H9 (cell line): Measurements from ENCODE around the gene SLCO3A1. TPM values are rescaled to one million over a fixed set of nuclear protein-coding genes. Genes with fewer than 3 reads are reported as not detected.

ENCODE experiments used
- DNase-seq: peaks from one replicate; pipeline ENCODE4 v3.0.0-alpha.2; 2017
- H2AFZ ChIP-seq: one replicate; pipeline ENCODE4 v1.6.1; 2013; ENCODE audit warnings: mild to moderate bottlenecking, low read length, control low read depth, moderate library complexity
- H2AK5ac ChIP-seq: 2 replicates; pipeline ENCODE4 v1.6.1; 2013; ENCODE audit warnings: low read length, control low read depth, mixed read lengths; ENCODE audit not compliant: insufficient read length
- H2BK120ac ChIP-seq: one replicate; pipeline ENCODE4 v1.6.1; 2013; ENCODE audit warnings: low read depth, mild to moderate bottlenecking, low read length, control low read depth, inconsistent platforms; ENCODE audit not compliant: poor library complexity, severe bottlenecking
- H2BK12ac ChIP-seq: 2 replicates; pipeline ENCODE4 v1.6.1; 2013; ENCODE audit warnings: low read length, control low read depth, mixed read lengths, low read depth; ENCODE audit not compliant: insufficient read length
- H2BK15ac ChIP-seq: 2 replicates; pipeline ENCODE4 v1.6.1; 2013; ENCODE audit warnings: low read depth, low read length, control low read depth
- H2BK20ac ChIP-seq: one replicate; pipeline ENCODE4 v1.6.1; 2013; ENCODE audit warnings: low read depth, mild to moderate bottlenecking, low read length, control low read depth, inconsistent platforms; ENCODE audit not compliant: poor library complexity, severe bottlenecking
- H2BK5ac ChIP-seq: 2 replicates; pipeline ENCODE4 v1.6.1; 2013; ENCODE audit warnings: low read length, control low read depth, mixed read lengths; ENCODE audit not compliant: insufficient read length
- H3K14ac ChIP-seq: 2 replicates; pipeline ENCODE4 v1.6.1; 2013; ENCODE audit warnings: low read length, control low read depth; ENCODE audit not compliant: insufficient read depth
- H3K18ac ChIP-seq: 2 replicates; pipeline ENCODE4 v1.6.1; 2013; ENCODE audit warnings: low read depth, mild to moderate bottlenecking, mixed read lengths, low read length, control low read depth; ENCODE audit not compliant: insufficient read length
- H3K23ac ChIP-seq: 2 replicates; pipeline ENCODE4 v1.6.1; 2013; ENCODE audit warnings: low read length, control low read depth, mixed read lengths, low read depth; ENCODE audit not compliant: insufficient read length
- H3K23me2 ChIP-seq: 2 replicates; pipeline ENCODE4 v1.6.1; 2013; ENCODE audit warnings: low read depth, mild to moderate bottlenecking, mixed read lengths, low read length, control low read depth; ENCODE audit not compliant: insufficient read length, poor library complexity, severe bottlenecking
- H3K27ac ChIP-seq: 2 replicates; pipeline ENCODE4 v1.5.1; 2013; ENCODE audit warnings: low read length, control low read depth, mixed read lengths, low read depth; ENCODE audit not compliant: insufficient read length
- H3K27me3 ChIP-seq: 2 replicates; pipeline ENCODE4 v1.6.1; 2013; ENCODE audit warnings: low read length, control low read depth, inconsistent platforms; ENCODE audit not compliant: insufficient read depth
- H3K4ac ChIP-seq: 2 replicates; pipeline ENCODE4 v1.6.1; 2013; ENCODE audit warnings: low read depth, mild to moderate bottlenecking, control low read depth, inconsistent platforms, low read length, moderate library complexity
- H3K4me1 ChIP-seq: 2 replicates; pipeline ENCODE4 v1.6.1; 2013; ENCODE audit warnings: low read length, control low read depth, inconsistent platforms; ENCODE audit not compliant: insufficient read depth
- H3K4me2 ChIP-seq: 2 replicates; pipeline ENCODE4 v1.6.1; 2013; ENCODE audit warnings: low read length, control low read depth, mixed read lengths; ENCODE audit not compliant: insufficient read length, insufficient read depth
- H3K56ac ChIP-seq: 2 replicates; pipeline ENCODE4 v1.6.1; 2013; ENCODE audit warnings: low read depth, mild to moderate bottlenecking, mixed read lengths, low read length, control low read depth; ENCODE audit not compliant: insufficient read length
- H3K79me1 ChIP-seq: 2 replicates; pipeline ENCODE4 v1.6.1; 2013; ENCODE audit warnings: low read depth, mild to moderate bottlenecking, moderate library complexity, low read length, control low read depth, inconsistent platforms; ENCODE audit not compliant: insufficient read depth, poor library complexity, severe bottlenecking
- H3K79me2 ChIP-seq: 2 replicates; pipeline ENCODE4 v1.6.1; 2013; ENCODE audit warnings: low read length, control low read depth, inconsistent platforms; ENCODE audit not compliant: insufficient read depth
- H3K9ac ChIP-seq: 2 replicates; pipeline ENCODE4 v1.6.1; 2013; ENCODE audit warnings: low read length, control low read depth, mixed read lengths; ENCODE audit not compliant: insufficient read length; ENCODE audit errors: extremely low read depth
- H3K9me3 ChIP-seq: one replicate; pipeline ENCODE4 v1.6.1; 2013; ENCODE audit warnings: low read depth, low read length, inconsistent platforms; ENCODE audit not compliant: control insufficient read depth
- H3T11ph ChIP-seq: one replicate; pipeline ENCODE4 v1.6.1; 2013; ENCODE audit warnings: mild to moderate bottlenecking, low read length, control low read depth, inconsistent platforms
- H4K20me1 ChIP-seq: one replicate; pipeline ENCODE4 v1.6.1; 2013; ENCODE audit not compliant: control insufficient read depth, insufficient read length, insufficient read depth
- H4K5ac ChIP-seq: 2 replicates; pipeline ENCODE4 v1.6.1; 2013; ENCODE audit warnings: low read depth, mild to moderate bottlenecking, mixed read lengths, low read length, control low read depth; ENCODE audit not compliant: insufficient read length
- H4K8ac ChIP-seq: replicated peaks from 2 replicates; pipeline ENCODE4 v1.6.1; 2013; ENCODE audit warnings: low read length, control low read depth, mixed read lengths, low read depth; ENCODE audit not compliant: insufficient read length
- H4K91ac ChIP-seq: 2 replicates; pipeline ENCODE4 v1.6.1; 2013; ENCODE audit warnings: low read depth, mild to moderate bottlenecking, moderate library complexity, mixed read lengths, low read length, control low read depth; ENCODE audit not compliant: insufficient read length
- H3K27ac Mint-ChIP-seq, 3 experiments: 2 replicates in 2 of 3; 3 replicates in 1 of 3; pipeline ENCODE4 v1.8.0; 2020 to 2021; ENCODE audit warnings: mixed read lengths in 3 of 3, mild to moderate bottlenecking in 1 of 3, moderate library complexity in 1 of 3
- H3K27me3 Mint-ChIP-seq: 2 replicates; pipeline ENCODE4 v1.8.0; 2021; ENCODE audit warnings: low read depth, mild to moderate bottlenecking, moderate library complexity, mixed read lengths
- H3K36me3 Mint-ChIP-seq, 3 experiments: 2 replicates in 2 of 3; 3 replicates in 1 of 3; pipeline ENCODE4 v1.8.0; 2020 to 2021; ENCODE audit warnings: low read depth in 3 of 3, mixed read lengths in 3 of 3; ENCODE audit not compliant: insufficient read depth in 1 of 3
- H3K4me1 Mint-ChIP-seq, 2 experiments: 2 replicates each; pipeline ENCODE4 v1.8.0; 2020; ENCODE audit warnings: mixed read lengths in 2 of 2
- H3K4me3 Mint-ChIP-seq, 2 experiments: 2 replicates in 1 of 2; 3 replicates in 1 of 2; pipeline ENCODE4 v1.8.0; 2020 to 2021; ENCODE audit warnings: mild to moderate bottlenecking in 2 of 2, mixed read lengths in 2 of 2, moderate library complexity in 1 of 2
- H3K9me3 Mint-ChIP-seq, 2 experiments: 2 replicates in 1 of 2; 3 replicates in 1 of 2; pipeline ENCODE4 v1.8.0; 2020; ENCODE audit warnings: mild to moderate bottlenecking in 2 of 2, mixed read lengths in 2 of 2, moderate library complexity in 1 of 2
- WGBS: extraction: QIAGEN DNeasy Blood & Tissue Kit; methylation state at CpG from one replicate; pipeline ENCODE4 v1.1.7; 2013; ENCODE audit warnings: missing lambda C conversion rate, low lambda C conversion rate, mixed read lengths; ENCODE audit not compliant: insufficient read length; ENCODE audit errors: extremely low coverage; 5-methylcytosine and 5-hydroxymethylcytosine counted together
- total RNA-seq: library from RNA; stranded (reverse); gene quantifications from 2 replicates; pipeline ENCODE4 v1.2.1, GENCODE V29; 2021
- TF ChIP-seq, protein P1 (sequence below): fragments of 200-600 bp; sonication (generic); conservative IDR thresholded peaks from 3 replicates; pipeline ENCODE4 v1.8.0; 2021; ENCODE audit warnings: antibody characterized with exemption, mild to moderate bottlenecking

The SLCO3A1 gene
- total RNA-seq, 1 experiment from 2014 or later = 9.4 TPM

DNA sequence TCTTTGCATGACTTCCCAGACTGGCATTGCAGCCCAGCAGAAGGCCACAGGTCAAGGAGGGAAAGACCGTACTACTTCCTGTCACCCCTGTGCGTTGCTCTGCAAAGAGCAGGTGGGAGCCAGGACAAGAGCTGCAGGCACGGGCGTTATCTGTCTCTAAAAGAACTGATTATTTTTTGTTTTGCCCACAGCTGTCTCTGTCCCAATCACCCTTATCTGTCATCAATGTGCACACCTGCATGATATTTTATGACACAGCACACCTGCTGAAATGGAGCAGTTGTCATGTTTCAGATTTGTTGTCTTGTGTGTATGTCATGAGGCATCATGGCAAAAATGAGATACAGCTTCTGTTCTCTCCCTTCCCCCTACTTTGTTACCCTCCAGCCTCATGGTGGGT is 58.8 kb downstream of the SLCO3A1 start:
- no peaks in the 10 kb centered on the region for H4K20me1 ChIP-seq
- H3K23ac ChIP-seq = no peak overlapping the region
- H3K36me3 Mint-ChIP-seq = peaks cover 0 to 5% (median 2%) of the 10 kb centered on the region in 3 experiments; a peak in 2 of 7 replicates
- no peak overlapping the region for H3K4ac ChIP-seq
- H2BK15ac ChIP-seq = no peak overlapping the region
- no peaks in the 10 kb centered on the region for H3K79me2 ChIP-seq
- H3K27ac ChIP-seq = no peak overlapping the region
- H3K4me1 Mint-ChIP-seq = peaks cover 19 to 24% of the 10 kb centered on the region in 2 experiments
- no peak overlapping the region for H2AK5ac ChIP-seq
- H4K5ac ChIP-seq = no peak overlapping the region
- H3T11ph ChIP-seq = no peak overlapping the region
- H2AFZ ChIP-seq = no peak overlapping the region
- H3K56ac ChIP-seq = no peak overlapping the region
- H4K8ac ChIP-seq = no peak overlapping the region
- no peak overlapping the region for H2BK120ac ChIP-seq
- no peak overlapping the region for H3K4me3 Mint-ChIP-seq
- no peak overlapping the region for H2BK12ac ChIP-seq
- H3K79me1 ChIP-seq = no peaks in the 10 kb centered on the region
- no peaks in the 10 kb centered on the region for H3K9me3 Mint-ChIP-seq
- TF ChIP-seq, protein P1, sequence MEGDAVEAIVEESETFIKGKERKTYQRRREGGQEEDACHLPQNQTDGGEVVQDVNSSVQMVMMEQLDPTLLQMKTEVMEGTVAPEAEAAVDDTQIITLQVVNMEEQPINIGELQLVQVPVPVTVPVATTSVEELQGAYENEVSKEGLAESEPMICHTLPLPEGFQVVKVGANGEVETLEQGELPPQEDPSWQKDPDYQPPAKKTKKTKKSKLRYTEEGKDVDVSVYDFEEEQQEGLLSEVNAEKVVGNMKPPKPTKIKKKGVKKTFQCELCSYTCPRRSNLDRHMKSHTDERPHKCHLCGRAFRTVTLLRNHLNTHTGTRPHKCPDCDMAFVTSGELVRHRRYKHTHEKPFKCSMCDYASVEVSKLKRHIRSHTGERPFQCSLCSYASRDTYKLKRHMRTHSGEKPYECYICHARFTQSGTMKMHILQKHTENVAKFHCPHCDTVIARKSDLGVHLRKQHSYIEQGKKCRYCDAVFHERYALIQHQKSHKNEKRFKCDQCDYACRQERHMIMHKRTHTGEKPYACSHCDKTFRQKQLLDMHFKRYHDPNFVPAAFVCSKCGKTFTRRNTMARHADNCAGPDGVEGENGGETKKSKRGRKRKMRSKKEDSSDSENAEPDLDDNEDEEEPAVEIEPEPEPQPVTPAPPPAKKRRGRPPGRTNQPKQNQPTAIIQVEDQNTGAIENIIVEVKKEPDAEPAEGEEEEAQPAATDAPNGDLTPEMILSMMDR = no peak
- H3K4me1 ChIP-seq = no peaks in the 10 kb centered on the region
- no peaks in the 10 kb centered on the region for H3K27me3 Mint-ChIP-seq
- no peak overlapping the region for H2BK5ac ChIP-seq
- H3K27me3 ChIP-seq = no peaks in the 10 kb centered on the region
- no CpG with 5 or more reads among the region's 4 CpGs for WGBS
- H3K4me2 ChIP-seq = no peak overlapping the region
- no peak for DNase-seq
- H2BK20ac ChIP-seq = no peak overlapping the region
- no peak overlapping the region for H4K91ac ChIP-seq
- no peak overlapping the region for H3K18ac ChIP-seq
- H3K27ac Mint-ChIP-seq = no peak overlapping the region
- no peaks in the 10 kb centered on the region for H3K9me3 ChIP-seq
- no peak overlapping the region for H3K14ac ChIP-seq
- H3K9ac ChIP-seq = no peak overlapping the region
- no peaks in the 10 kb centered on the region for H3K23me2 ChIP-seq
